Right lobe of liver (tissue), 6 donors: ENCODE results near the gene B4GALT6. TPM values are rescaled to one million over a fixed set of nuclear protein-coding genes. Genes with fewer than 3 reads are reported as not detected.

Experiments used
- ATAC-seq, 4 donors: fragments of 200-7000 bp; cut with Tn5 transposase; one replicate each; pipeline ENCODE4 v1.9.1; 2020; ENCODE audit warnings: mild to moderate bottlenecking in 4 of 4, moderate library complexity in 4 of 4
- DNase-seq, 3 donors: peaks; one replicate each; pipeline ENCODE4 v3.0.0-alpha.2; 2020
- H3K27ac ChIP-seq, 3 donors: fragments of 200-600 bp; one replicate each; pipeline ENCODE4 v1.8.0; 2022
- H3K27me3 ChIP-seq, 2 donors: fragments of 200-600 bp; one replicate each; pipeline ENCODE4 v1.8.0; 2022
- H3K36me3 ChIP-seq, 4 donors: fragments of 200-600 bp; sonication (generic) in 1 of 4; one replicate each; pipeline versions ENCODE4 v1.5.1 to v1.8.0; 2017 to 2022; ENCODE audit warnings: control low read depth in 1 of 4
- H3K4me1 ChIP-seq, 4 donors: fragments of 200-600 bp; sonication (generic) in 1 of 4; one replicate each; pipeline versions ENCODE4 v1.5.1 to v1.8.0; 2017 to 2022; ENCODE audit warnings: control low read depth in 1 of 4
- H3K4me3 ChIP-seq, 3 donors: fragments of 200-600 bp; one replicate each; pipeline ENCODE4 v1.8.0; 2022
- H3K9me3 ChIP-seq, 4 donors: fragments of 200-600 bp; sonication (generic) in 1 of 4; one replicate each; pipeline versions ENCODE4 v1.5.1 to v1.8.0; 2017 to 2022; ENCODE audit warnings: control low read depth in 1 of 4
- CTCF ChIP-seq, 4 donors: fragments of 200-600 bp in 3 of 4; fragments of 450-650 bp in 1 of 4; IDR thresholded peaks; one replicate each; pipeline versions ENCODE4 v1.5.1 to v1.8.0; 2016 to 2022; ENCODE audit warnings: antibody characterized with exemption in 4 of 4, mild to moderate bottlenecking in 2 of 4
- POLR2A ChIP-seq: fragments of 450-650 bp; IDR thresholded peaks from one replicate; pipeline ENCODE4 v1.6.1; 2017; ENCODE audit warnings: antibody characterized with exemption, mild to moderate bottlenecking
- WGBS: methylation state at CpG from one replicate; pipeline ENCODE4 v1.1.6; 2018; ENCODE audit warnings: low coverage, low lambda C conversion rate; ENCODE audit not compliant: insufficient coverage; ENCODE audit errors: missing lambda C conversion rate; 5-methylcytosine and 5-hydroxymethylcytosine counted together
- intact Hi-C, 2 donors: fragments of 100-400 bp; cut with DNase I; formaldehyde crosslinking; loops; one replicate each; pipeline versions ENCODE4 v1.11.2 to v1.14.1; 2022
- total RNA-seq, 6 experiments: library from RNA; depleted of rRNA in 2 of 6; stranded (reverse); fragments of >200 nt in 2 of 6; fragmentation: NEBNext Ultra II Directional in 3 of 6; extraction: Animal tissue kit (Norgen Biotek cat#: 25700) in 3 of 6; gene quantifications; one replicate each; pipeline versions ENCODE4 v1.1.0 to v1.2.4, GENCODE V29; 2016 to 2023
- donor health status: DM: no; HTN: yes; CAD: no.
- donor health status: DM: no; HTN: no; CAD: no.
- donor health status: DM: no; HTN: no; CAD: no.
- donor health status: DM: no; HTN: yes; CAD: no.
- donor health status: DM: no; HTN: yes; CAD: no.

B4GALT6 gene
- total RNA-seq, 6 experiments from 2014 or later: 1.7 to 4.8 (median 2.0) TPM

- DNase-seq: no peak
- no peaks in the 10 kb centered on the region for H3K4me1 ChIP-seq
- no peaks in the 10 kb centered on the region for H3K27me3 ChIP-seq
- H3K27ac ChIP-seq: no peak overlapping the region
- ATAC-seq: no peak
- no peaks in the 10 kb centered on the region for H3K9me3 ChIP-seq
- WGBS: 78% methylated on average over 7 of the region's 12 CpGs
- intact Hi-C loops: no loop called here
- TF ChIP-seq POLR2A (no peak), CTCF (IDR thresholded peaks at IDR 0.05) (no peak)
- no peaks in the 10 kb centered on the region for H3K36me3 ChIP-seq
- H3K4me3 ChIP-seq: no peak overlapping the region
Observed at GRCh38 chr18:31657823-31658669, 26.3 kb downstream of the B4GALT6 start.

GRCh38 chr18:31656754-31657153 is 27.6 kb downstream of the B4GALT6 start:
- WGBS: 83% methylated on average over 2 of the region's 2 CpGs
- Histone ChIP-seq H3K27ac (no peak overlapping the region), H3K9me3 (no peaks in the 10 kb centered on the region), H3K4me1 (no peaks in the 10 kb centered on the region), H3K4me3 (no peak overlapping the region), H3K27me3 (no peaks in the 10 kb centered on the region), H3K36me3 (no peaks in the 10 kb centered on the region)
- TF ChIP-seq POLR2A: no peak
- no peak for TF ChIP-seq CTCF (IDR thresholded peaks at IDR 0.05)
- DNase-seq (no peak), ATAC-seq (no peak)
- intact Hi-C loops: no loop called here

GRCh38 chr18:31655354-31655753 is 29.0 kb downstream of the B4GALT6 start:
- H3K4me1 ChIP-seq: no peaks in the 10 kb centered on the region
- DNase-seq (no peak), ATAC-seq (no peak)
- no peaks in the 10 kb centered on the region for H3K9me3 ChIP-seq
- 58% methylated on average over 4 of the region's 4 CpGs for WGBS
- TF ChIP-seq POLR2A (no peak), CTCF (IDR thresholded peaks at IDR 0.05) (no peak)
- no peaks in the 10 kb centered on the region for H3K36me3 ChIP-seq
- no peaks in the 10 kb centered on the region for H3K27me3 ChIP-seq
- H3K27ac ChIP-seq: no peak overlapping the region
- intact Hi-C loops: no loop called here
- no peak overlapping the region for H3K4me3 ChIP-seq

GRCh38 chr18:31652877-31653276 is 31.5 kb downstream of the B4GALT6 start:
- no peak for ATAC-seq
- H3K4me1 ChIP-seq: no peaks in the 10 kb centered on the region
- no peaks in the 10 kb centered on the region for H3K27me3 ChIP-seq
- TF ChIP-seq CTCF (IDR thresholded peaks at IDR 0.05) (no peak), POLR2A (no peak)
- H3K4me3 ChIP-seq: no peak overlapping the region
- no peak overlapping the region for H3K27ac ChIP-seq
- WGBS: 86% methylated on average over 2 of the region's 3 CpGs
- no peaks in the 10 kb centered on the region for H3K36me3 ChIP-seq
- intact Hi-C loops: no loop called here
- no peaks in the 10 kb centered on the region for H3K9me3 ChIP-seq
- no peak for DNase-seq
